ENCODE data around the gene EPAS1. TPM values are rescaled to one million over a fixed set of nuclear protein-coding genes. Genes with fewer than 3 reads are reported as not detected.

Gene EPAS1
- total and polyA plus RNA-seq, 2 of the 13 experiments (the other 11 are each of a cell fraction or from before 2014, with no cell fraction given), result 47.1 to 182 TPM

- ChIA-PET POLR2A (no interaction called here), CTCF (ENCODE audit: low intra/inter-chr PET ratio, low total read pairs) (no interaction called here)
- intact Hi-C loops (cut with micrococcal nuclease; ENCODE audit: unreplicated experiment) (no loop called here), in situ Hi-C loops (cut with HindIII; ENCODE audit: extremely low pct_ligation_motif_present, low pct_unique_long_range_greater_than_20kb) (no loop called here)
- peaks cover 88% of the 10 kb centered on the region for H4K20me1 ChIP-seq (ENCODE audit: insufficient read depth, low read length)
- TF ChIP-seq PBX3 (CRISPR knock-in tag; IDR thresholded peaks at IDR 0.05; ENCODE audit: borderline replicate concordance) (no peak), ZNF558 (CRISPR knock-in tag; IDR thresholded peaks at IDR 0.05; ENCODE audit: borderline replicate concordance) (no peak), MAFF (IDR thresholded peaks at IDR 0.05; ENCODE audit: low read depth, low read length) (peak; percentile 86), ZSCAN12 (CRISPR knock-in tag; IDR thresholded peaks at IDR 0.05) (no peak), MAFK (conservative IDR thresholded peaks at IDR 0.05 in 1 of 2, IDR thresholded peaks at IDR 0.05 in 1 of 2; ENCODE audit: low read length in 2 of 2) (peak; percentile 93)
- no peaks in the 10 kb centered on the region for H3K9me3 ChIP-seq (ENCODE audit: low read length)
- no peak for ATAC-seq
- H3K9ac ChIP-seq (ENCODE audit: insufficient read depth, low read depth, low read length), result no peak overlapping the region
- H2AFZ ChIP-seq (ENCODE audit: low read length), result no peak overlapping the region
- H3K27me3 ChIP-seq (ENCODE audit: control insufficient read depth in 1 of 2, insufficient read depth in 2 of 2, low read length in 2 of 2), result no peaks in the 10 kb centered on the region
- no peak overlapping the region for H3K4me2 ChIP-seq (ENCODE audit: low read depth, low read length)
- peaks cover 0 to 2% of the 10 kb centered on the region in 2 experiments; a peak in 1 of 5 replicates for H3K36me3 ChIP-seq (replicated peaks in 1 of 2; ENCODE audit: control insufficient read depth in 1 of 2, insufficient read depth in 2 of 2, low read length in 2 of 2)
- H3K4me3 ChIP-seq (replicated peaks in 1 of 3; ENCODE audit: insufficient read depth in 1 of 3, low read depth in 2 of 3, low read length in 3 of 3), result no peak overlapping the region
- no peak overlapping the region for H3K27ac ChIP-seq (ENCODE audit: extremely low read length, insufficient read depth, low read length)
- DNase-seq (ENCODE audit: low spot score), result no peak
- WGBS (ENCODE audit: low lambda C conversion rate), result 95% methylated on average over 4 of the region's 4 CpGs
- H3K4me1 ChIP-seq (ENCODE audit: insufficient read depth, low read length), result peaks cover 69% of the 10 kb centered on the region
- FAIRE-seq, result no peak
- no TSS peak for BruUV-seq (replicated peaks)
- peaks cover 98% of the 10 kb centered on the region for H3K79me2 ChIP-seq (ENCODE audit: insufficient read depth, low read length)
Measured at GRCh38 chr2:46338674-46339073, 41.5 kb downstream of the EPAS1 start.

- no peak overlapping the region for H2AFZ ChIP-seq (ENCODE audit: low read length)
- intact Hi-C loops (cut with micrococcal nuclease; ENCODE audit: unreplicated experiment), result no loop called here
- ChIA-PET POLR2A (interaction anchor here (1.5 to 2.1 kb wide), 2 partner anchors 32 to 42 kb away, joined by 5 to 8 read pairs; partner anchors contain the start of gene EPAS1), CTCF (ENCODE audit: low intra/inter-chr PET ratio, low total read pairs) (no interaction called here)
- no peaks in the 10 kb centered on the region for H3K27me3 ChIP-seq (ENCODE audit: control insufficient read depth in 1 of 2, insufficient read depth in 2 of 2, low read length in 2 of 2)
- TF ChIP-seq ZNF629 (CRISPR knock-in tag; conservative IDR thresholded peaks at IDR 0.05), result peak; percentile 70
- no peak for TF ChIP-seq ZEB1 (IDR thresholded peaks at IDR 0.05; ENCODE audit: insufficient replicate concordance, low read depth)
- 93% methylated on average over 6 of the region's 6 CpGs for WGBS (ENCODE audit: low lambda C conversion rate)
- peaks cover 63% of the 10 kb centered on the region for H3K4me1 ChIP-seq (ENCODE audit: insufficient read depth, low read length)
- H3K27ac ChIP-seq (ENCODE audit: extremely low read length, insufficient read depth, low read length), result no peak overlapping the region
- ATAC-seq, result no peak
- FAIRE-seq, result no peak
- peaks cover 98% of the 10 kb centered on the region for H3K79me2 ChIP-seq (ENCODE audit: insufficient read depth, low read length)
- no peak overlapping the region for H3K9ac ChIP-seq (ENCODE audit: insufficient read depth, low read depth, low read length)
- no peak for DNase-seq (ENCODE audit: low spot score)
- peaks cover 0 to 4% of the 10 kb centered on the region in 2 experiments; a peak in 1 of 5 replicates for H3K36me3 ChIP-seq (replicated peaks in 1 of 2; ENCODE audit: control insufficient read depth in 1 of 2, insufficient read depth in 2 of 2, low read length in 2 of 2)
- no peak overlapping the region for H3K4me2 ChIP-seq (ENCODE audit: low read depth, low read length)
- peaks cover 83% of the 10 kb centered on the region for H4K20me1 ChIP-seq (ENCODE audit: insufficient read depth, low read length)
- no peaks in the 10 kb centered on the region for H3K9me3 ChIP-seq (ENCODE audit: low read length)
- H3K4me3 ChIP-seq (replicated peaks in 1 of 3; ENCODE audit: insufficient read depth in 1 of 3, low read depth in 2 of 3, low read length in 3 of 3), result no peak overlapping the region
- in situ Hi-C loops (cut with HindIII; ENCODE audit: extremely low pct_ligation_motif_present, low pct_unique_long_range_greater_than_20kb), result no loop called here
- no TSS peak for BruUV-seq (replicated peaks)
Measured at GRCh38 chr2:46339200-46339599, 42.0 kb downstream of the EPAS1 start.
